Astrocyte of the hippocampus (primary cell): Measurements from ENCODE around the gene PRR16.

Source experiments
- DNase-seq: peaks from one replicate; pipeline ENCODE4 v3.0.0; 2011; ENCODE audit warnings: low read depth, low spot score

The PRR16 gene

GRCh38 chr5:120567066-120567465, 103.0 kb downstream of the PRR16 start:
- no peak for DNase-seq

DNA sequence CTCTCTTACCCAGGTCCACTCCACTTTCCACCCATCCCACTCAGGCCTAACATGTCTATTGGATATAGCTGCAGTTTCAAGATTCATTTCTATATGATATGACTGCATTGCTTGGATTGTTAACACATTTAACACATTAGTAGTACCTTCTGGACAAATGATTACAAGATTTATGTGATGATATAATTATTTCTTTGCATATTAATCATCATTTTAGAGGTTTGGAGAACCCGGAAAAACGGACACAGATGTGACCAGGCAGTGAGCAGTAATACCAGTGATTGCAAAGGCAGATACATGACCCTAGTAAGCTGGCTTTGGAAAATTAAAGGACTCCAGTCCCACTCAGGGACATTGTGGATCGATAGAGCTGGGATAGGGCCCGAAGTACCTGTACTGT, 103.8 kb downstream of the PRR16 start:
- DNase-seq: no peak

DNA sequence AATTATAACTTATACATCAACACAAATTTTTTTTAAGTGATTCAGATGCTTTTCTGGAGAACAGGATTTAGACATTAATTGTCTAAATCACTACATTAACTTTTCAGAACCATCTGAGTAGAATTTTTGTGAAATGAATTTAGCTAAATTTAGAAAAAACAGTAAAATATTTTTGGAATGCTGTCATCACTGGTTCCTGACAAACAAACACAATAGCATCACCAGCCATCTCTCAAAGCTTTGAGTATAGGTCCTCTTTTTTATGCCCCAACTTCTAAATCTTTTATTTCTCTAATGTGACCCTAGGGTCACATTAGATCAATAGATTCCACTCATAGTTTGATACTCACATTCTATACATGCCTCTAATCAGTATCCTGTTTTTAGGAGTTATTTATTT, 104.6 kb downstream of the PRR16 start:
- DNase-seq: peak; percentile 10

- DNase-seq: no peak
Observed at GRCh38 chr5:120576588-120576987, 112.5 kb downstream of the PRR16 start.

GRCh38 chr5:120582635-120583034, 118.5 kb downstream of the PRR16 start:
- DNase-seq: no peak

DNA sequence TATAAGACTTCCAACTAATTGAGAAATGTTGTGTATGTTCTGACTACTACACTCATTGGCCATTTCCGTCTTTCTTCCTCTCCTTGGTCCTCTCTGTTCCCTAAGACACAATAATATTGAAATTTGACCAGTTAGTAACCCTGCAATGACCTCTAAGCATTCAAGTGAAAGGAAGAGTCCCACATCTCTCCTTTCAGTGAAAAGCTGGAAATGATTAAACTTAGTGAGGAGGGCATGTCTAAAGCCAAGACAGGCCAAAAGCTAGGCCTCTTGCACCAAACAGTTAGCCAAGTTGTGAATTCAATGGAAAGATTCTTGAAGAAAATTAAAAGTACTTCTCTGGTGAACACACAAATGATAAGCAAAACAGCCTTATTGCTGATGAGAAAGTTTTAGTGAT, 122.5 kb downstream of the PRR16 start:
- DNase-seq: no peak

GRCh38 chr5:120591911-120592310, 127.8 kb downstream of the PRR16 start:
- no peak for DNase-seq

GRCh38 chr5:120599576-120599975, 135.5 kb downstream of the PRR16 start:
- DNase-seq: peak; percentile 88

DNA sequence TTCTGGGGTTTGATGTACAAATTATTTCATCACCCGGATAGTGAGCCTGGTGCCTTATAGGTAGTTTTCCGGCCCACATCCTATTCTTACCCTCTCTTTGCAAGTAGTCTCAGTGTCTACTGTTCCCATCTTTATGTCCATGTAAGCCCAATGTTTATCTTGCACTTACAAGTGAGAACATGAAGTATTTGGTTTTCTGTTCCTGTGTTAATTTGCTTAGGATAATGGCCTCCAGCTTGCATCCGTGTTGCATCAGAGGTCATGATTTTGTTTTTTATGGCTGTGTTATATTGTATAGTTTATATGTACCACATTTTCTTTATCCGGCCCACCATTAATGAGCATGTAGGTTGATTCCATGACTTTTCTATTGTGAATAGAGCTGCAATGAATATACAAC, 136.5 kb downstream of the PRR16 start:
- no peak for DNase-seq

- DNase-seq: no peak
Observed at GRCh38 chr5:120602033-120602432, 137.9 kb downstream of the PRR16 start.

GRCh38 chr5:120604884-120605283, 140.8 kb downstream of the PRR16 start:
- peak; percentile 92 for DNase-seq

GRCh38 chr5:120605325-120606079, 141.4 kb downstream of the PRR16 start:
- peak; percentile 42 for DNase-seq

- DNase-seq: no peak
Observed at GRCh38 chr5:120609570-120609969, 145.5 kb downstream of the PRR16 start.

GRCh38 chr5:120610145-120610544, 146.0 kb downstream of the PRR16 start:
- DNase-seq: no peak

GRCh38 chr5:120613729-120614128, 149.6 kb downstream of the PRR16 start:
- DNase-seq: peak; percentile 48

- peak; percentile 86 for DNase-seq
Observed at GRCh38 chr5:120614531-120615180, 150.6 kb downstream of the PRR16 start.

GRCh38 chr5:120615967-120616645, 152.0 kb downstream of the PRR16 start:
- DNase-seq: peak; percentile 82

DNA sequence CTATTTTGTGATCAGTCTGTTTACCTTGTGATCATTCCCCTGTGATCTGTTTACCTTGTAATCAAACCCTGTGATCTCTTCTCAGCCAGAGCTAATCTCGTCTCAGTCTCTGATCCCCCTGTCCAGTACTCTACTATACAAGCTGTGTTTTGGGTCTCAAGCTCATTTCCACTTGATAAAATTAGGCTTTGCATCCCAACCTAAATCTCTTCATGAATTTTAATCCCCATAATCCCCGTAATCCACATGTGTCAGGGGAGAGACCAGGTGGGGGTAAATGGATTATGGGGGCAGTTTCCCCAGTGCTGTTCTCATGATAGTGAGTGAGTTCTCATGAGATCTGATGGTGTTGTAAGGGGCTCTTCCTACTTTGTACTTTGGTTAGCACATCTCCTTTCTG, 157.2 kb downstream of the PRR16 start:
- DNase-seq: no peak

DNA sequence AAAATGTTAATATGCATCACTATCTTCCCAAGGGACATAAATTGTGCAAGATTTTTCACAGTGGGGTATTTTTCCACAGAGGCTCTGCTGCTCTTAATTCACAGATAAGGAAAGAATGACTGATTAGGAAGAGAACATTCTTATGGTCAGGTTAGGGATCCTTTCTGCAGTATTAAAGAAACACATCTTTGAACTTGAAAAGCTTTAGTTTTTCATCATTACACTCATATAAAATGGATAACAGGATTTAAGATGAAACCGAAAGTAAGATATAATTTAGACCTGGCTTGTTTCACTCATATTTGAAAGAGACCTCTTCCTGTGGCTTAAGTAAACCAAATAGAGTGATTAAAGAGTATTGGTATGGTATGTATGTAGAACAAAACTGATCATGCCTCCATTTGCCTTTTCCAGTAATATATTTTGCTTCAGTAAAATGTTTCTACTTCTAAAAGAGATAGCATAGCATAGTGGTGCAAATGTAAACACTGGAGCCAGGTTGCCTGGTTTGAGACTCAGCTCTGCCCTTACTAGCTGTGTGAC, 160.0 kb downstream of the PRR16 start:
- DNase-seq: peak; percentile 46

DNA sequence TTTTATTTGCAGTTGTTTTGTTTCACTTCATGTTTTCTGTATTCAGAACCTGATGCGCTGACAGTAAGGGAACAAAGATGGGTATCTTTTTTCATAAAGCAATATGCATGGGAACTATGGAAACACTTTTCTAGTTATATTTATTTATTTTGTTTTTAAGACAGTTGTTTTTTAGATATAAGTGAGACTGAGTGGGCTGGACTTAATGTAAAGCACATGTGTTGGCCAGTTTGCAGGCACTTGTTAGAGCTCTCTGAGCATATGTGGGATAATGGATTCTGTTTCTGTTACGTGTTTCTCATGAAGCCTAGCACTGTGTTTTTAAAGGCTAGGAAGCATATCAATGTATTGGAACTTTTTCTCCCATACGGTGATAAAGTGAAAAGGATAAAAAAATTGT, 164.1 kb downstream of the PRR16 start:
- DNase-seq: no peak

GRCh38 chr5:120630550-120630949, 166.4 kb downstream of the PRR16 start:
- no peak for DNase-seq

DNA sequence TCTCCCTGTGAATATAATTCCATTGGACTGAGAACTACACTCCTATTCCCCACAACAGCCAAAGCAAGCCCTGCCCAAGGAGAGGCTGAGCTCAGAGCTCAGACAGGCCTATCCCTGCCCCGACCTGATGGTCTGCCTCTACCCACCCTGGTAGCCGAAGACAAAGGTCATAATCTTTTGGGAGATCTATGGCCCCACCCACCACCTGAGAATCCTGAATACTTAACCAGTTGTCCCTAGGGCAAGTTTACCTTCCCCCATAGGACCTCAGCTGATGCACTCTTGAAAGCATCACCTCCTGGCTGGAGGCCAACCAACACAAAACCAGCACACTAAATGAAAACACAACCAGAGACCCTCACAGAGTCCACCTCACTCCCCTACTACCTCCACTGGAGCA, 167.5 kb downstream of the PRR16 start:
- DNase-seq: no peak

GRCh38 chr5:120632430-120632829, 168.3 kb downstream of the PRR16 start:
- no peak for DNase-seq
